C1 segment of cervical spinal cord (tissue), 14 donors: ENCODE measurements around the gene IRX2.

Experiments
- DNase-seq, 14 donors: peaks; one replicate each; lab custom pipeline; 2025; lab: John Stamatoyannopoulos, UW

The IRX2 gene

GRCh38 chr5:2741956-2742355 is 9.5 kb downstream of the IRX2 start:
- no peak for DNase-seq

- no peak for DNase-seq
Measured at GRCh38 chr5:2740876-2741555, 10.5 kb downstream of the IRX2 start.

GRCh38 chr5:2740051-2740875 is 11.2 kb downstream of the IRX2 start:
- DNase-seq: no peak

- DNase-seq: peak in 1 of 14 donors; percentile 26
Measured at GRCh38 chr5:2739360-2740050, 12.0 kb downstream of the IRX2 start.

- DNase-seq: no peak
Measured at GRCh38 chr5:2738700-2739359, 12.6 kb downstream of the IRX2 start.

- DNase-seq: no peak
Measured at GRCh38 chr5:2738156-2738699, 13.2 kb downstream of the IRX2 start.

GRCh38 chr5:2737273-2738155 is 14.0 kb downstream of the IRX2 start:
- DNase-seq: no peak

GRCh38 chr5:2736872-2737271 is 14.6 kb downstream of the IRX2 start:
- DNase-seq: no peak

- DNase-seq: no peak
Measured at GRCh38 chr5:2735996-2736395, 15.5 kb downstream of the IRX2 start.

GRCh38 chr5:2732850-2733249 is 18.6 kb downstream of the IRX2 start:
- DNase-seq: no peak

- no peak for DNase-seq
Measured at GRCh38 chr5:2732004-2732403, 19.5 kb downstream of the IRX2 start.

- DNase-seq: no peak
Measured at GRCh38 chr5:2729189-2729588, 22.3 kb downstream of the IRX2 start.

GRCh38 chr5:2727550-2727949 is 23.9 kb downstream of the IRX2 start:
- DNase-seq: no peak

GRCh38 chr5:2725980-2726765 is 25.3 kb downstream of the IRX2 start:
- no peak for DNase-seq

- no peak for DNase-seq
Measured at GRCh38 chr5:2724831-2725230, 26.6 kb downstream of the IRX2 start.

- DNase-seq: no peak
Measured at GRCh38 chr5:2724031-2724581, 27.4 kb downstream of the IRX2 start.

GRCh38 chr5:2722901-2723300 is 28.6 kb downstream of the IRX2 start:
- DNase-seq: no peak

- no peak for DNase-seq
Measured at GRCh38 chr5:2721385-2722138, 29.9 kb downstream of the IRX2 start.

GRCh38 chr5:2719332-2719731 is 32.1 kb downstream of the IRX2 start:
- DNase-seq: no peak
